Activated naive CD4-positive, alpha-beta T cell treated with anti-CD3 and anti-CD28 coated beads, Interleukin-2, amount 10 ng/mL, durations not matched to agents 5 hours and 36 hours (primary cell): ENCODE results near the gene ZNRF1. TPM values are rescaled to one million over a fixed set of nuclear protein-coding genes. Genes with fewer than 3 reads are reported as not detected.

ENCODE experiments used
- total RNA-seq, 2 experiments: library from RNA; stranded (reverse); gene quantifications; one replicate each; pipeline ENCODE4 v1.2.3, GENCODE V29; 2021

ZNRF1 gene
- 1 to 10 TPM; 5.0 to 7.2 TPM for total RNA-seq

GRCh38 chr16:74998481-74999218 lies at the start of gene ZNRF1:
Gene ZNRF1 (plus strand): TSS chr16:74999024. CDS start chr16:74999672, 648 bp downstream.

DNA sequence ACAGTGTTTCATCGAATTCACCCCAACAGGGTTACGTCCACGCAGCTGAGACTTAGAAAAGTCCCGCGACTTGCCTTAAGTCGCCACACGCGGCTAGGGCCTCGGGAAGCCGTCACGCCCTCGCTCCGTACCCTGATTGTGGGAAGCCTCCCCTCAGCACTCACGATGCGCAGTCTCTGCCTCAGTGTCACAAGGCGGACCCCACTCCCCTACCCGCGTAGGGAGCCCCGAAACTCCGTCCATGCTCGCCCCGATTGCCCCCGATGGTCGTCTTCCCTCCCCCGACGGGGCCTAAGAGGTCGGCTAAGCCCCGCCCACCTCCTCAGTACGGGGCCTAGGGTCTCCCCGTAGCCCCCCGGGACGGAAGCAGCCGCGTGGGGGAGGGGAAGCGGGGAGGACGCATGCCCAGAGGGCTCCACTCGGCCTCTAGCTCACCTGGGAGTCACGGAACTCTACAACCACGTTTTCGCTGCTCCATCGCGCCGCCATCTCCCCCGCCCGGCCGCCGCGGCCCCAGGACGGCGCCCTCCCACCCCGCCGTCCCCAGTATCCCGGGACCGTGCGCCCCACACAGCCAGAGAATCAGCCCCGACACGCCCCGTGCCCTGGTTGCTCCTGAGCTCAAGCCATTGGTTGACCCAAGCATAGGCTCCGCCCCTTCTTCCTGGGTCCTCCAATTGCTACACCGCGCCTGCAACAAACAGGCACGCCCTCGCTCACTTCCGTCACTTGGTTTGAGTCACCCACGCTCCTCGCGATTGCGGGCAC lies 14.1 kb upstream of the ZNRF1 start, which contains the start of gene WDR59:
Gene WDR59 (minus strand): TSS at position 595 of the 768 bp plus-strand sequence. CDS start 106 bp downstream, at position 489.

DNA sequence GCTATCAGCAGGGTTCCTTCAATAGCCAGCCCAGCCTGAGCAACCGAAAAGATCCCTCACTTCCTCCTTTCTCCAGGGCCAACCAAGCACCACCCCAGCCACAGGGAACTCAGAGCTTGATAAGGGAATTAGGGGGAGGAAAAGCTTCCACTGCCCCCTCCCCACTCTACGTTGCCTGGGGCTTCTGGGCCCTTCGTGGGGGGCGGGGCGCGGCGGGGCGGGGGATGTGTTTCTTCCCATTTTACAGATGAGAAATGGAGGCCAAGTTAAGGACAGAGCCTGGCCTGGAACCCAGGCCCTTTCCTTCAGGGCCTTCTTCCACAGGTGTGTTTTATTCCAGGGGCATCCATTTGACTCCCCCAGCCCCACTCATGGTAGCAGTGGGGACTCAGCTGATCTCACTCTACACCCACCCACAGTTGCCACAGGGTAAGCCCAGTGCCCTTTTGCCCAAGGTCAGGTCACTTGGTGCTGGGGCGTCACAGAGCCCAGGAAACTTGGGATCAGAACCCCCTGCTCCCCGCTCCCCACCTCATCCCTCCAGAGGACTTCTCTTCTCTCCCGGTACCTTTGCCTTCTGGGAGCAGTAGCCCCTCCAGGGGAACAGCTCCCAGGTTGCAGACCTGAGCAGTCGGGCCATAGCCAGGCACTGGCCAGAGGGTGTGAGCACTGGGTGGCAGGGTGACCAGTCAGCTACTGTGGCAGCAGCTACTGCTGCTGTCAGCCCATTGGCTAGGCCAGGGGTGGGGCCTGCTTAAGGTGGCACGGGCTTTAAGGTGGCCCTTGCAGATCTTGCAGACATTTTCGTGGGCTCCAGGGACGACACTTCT lies 117.5 kb downstream of the ZNRF1 start, which contains the start of gene LDHD:
Gene LDHD (minus strand): TSS at position 700 of the 830 bp plus-strand sequence. CDS start 60 bp downstream, at position 640.

DNA sequence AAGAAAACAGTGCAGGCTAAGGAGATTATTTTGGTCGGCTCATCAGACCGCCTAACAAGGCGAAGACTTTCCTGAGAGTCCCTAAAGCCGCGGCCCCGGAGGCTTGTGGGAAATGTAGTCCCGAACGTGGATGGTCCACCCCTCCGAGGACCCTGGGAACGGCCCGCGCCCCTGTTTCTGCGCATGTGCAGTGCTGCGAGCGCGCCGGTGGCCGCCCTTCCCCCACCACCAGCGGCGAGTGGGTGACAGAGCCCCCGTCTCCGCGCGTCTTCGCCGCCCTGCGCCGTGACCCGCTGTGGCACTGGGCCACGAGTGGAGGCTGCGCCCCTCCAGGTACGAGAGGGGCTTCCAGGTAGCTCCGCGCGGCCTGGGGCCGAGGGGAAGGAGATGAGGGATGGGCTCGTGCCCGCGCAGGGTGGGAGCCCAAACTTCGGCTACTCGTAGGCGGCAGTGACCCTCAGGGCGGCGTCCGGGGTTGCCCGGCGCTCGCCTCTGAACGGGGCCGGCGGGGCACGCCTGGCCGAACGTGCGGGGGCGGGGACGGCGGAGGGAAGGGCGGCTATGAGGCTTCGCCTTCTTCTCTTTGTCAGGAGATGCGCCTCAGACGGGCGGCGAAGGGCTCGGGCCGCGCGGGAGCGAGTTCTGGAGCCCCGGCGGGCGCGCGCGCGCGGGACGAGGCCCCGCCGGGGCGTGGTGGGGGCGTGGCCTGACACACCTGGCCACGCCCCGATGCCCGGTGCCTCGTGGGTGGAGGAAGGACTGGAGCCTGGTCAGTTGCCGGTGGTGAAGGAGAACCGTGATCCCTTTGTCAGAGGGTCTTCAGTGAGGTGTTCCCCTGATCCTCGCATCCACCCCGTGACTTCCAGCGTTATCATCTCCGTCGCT lies 149.7 kb downstream of the ZNRF1 start, which contains the start of gene ZFP1:
Gene ZFP1 (plus strand): TSS at position 214 of the 885 bp plus-strand sequence. CDS start 4,428 bp downstream, outside the sequence.

Other genes starting within 250 kb of the ZNRF1 start
- gene FA2H, start 224.2 kb upstream of the ZNRF1 start, total RNA-seq: under 1 TPM; 0.13 to 0.34 TPM
- gene WDR59, start 13.9 kb upstream of the ZNRF1 start, total RNA-seq: 10 to 100 TPM; 69.4 to 81.5 TPM
- under 1 TPM; 0.22 to 0.33 TPM for gene LDHD, start 117.8 kb downstream of the ZNRF1 start, total RNA-seq
- 10 to 100 TPM; 13.3 to 13.7 TPM for gene ZFP1, start 149.5 kb downstream of the ZNRF1 start, total RNA-seq
- not detected for gene CTRB2, start 208.1 kb downstream of the ZNRF1 start, total RNA-seq
- not detected for gene CTRB1, start 220.0 kb downstream of the ZNRF1 start, total RNA-seq